ENCODE results near the gene DUS3L.
"Not testable (repeated sequence)": the region's sequence is repeated elsewhere in the genome, so short reads cannot be mapped to it uniquely, and the experiment has no call there.

Gene DUS3L

DNA sequence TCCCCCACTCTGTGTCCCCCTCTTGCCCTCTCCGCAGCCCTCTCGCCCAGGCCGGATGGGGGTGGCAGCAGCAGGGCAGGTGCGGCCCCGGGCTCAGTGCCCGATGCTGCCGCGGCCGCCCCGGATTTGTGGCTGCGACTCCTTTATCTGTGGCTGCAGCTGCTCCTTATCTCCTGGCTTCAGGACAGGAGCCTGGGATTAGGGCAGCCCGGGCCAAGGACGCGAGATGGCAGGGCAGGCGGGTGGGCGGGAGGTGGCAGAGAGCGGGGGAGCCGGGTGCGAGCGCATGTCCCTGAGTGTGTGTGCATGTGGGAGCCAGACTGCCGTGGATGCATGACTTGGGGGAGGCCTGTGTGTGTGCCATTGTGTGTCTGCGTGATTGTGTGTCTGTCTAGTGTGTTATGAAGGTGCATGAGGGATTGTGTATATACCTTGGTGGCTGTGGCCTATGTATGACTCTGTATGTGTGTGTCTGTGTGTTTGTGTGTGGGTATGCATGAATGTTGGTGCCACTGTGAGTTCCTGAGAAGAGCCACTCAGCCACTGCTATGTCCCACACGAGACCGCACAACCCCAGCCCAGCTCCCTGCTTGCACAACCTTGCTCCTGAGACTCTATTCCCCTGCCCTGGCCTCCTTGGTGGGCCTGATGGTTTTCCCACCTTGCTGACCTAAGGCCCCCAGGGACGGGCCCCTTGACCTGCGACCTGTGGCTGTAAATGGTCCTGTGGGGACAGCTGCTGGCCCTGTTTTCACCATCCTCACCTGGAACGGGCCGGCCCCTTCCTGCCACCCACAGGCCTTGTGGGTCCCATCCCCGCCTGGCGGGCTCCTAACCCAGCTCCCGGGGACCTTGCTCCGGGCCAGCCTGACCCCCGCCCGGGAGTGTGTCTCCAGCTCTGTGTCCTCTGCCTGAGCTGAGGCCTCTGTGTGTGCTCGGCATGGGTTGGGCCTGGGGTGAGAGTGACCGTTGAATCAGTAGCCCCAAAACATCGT is 8.6 kb upstream of the DUS3L start:
- DNase-seq, result peak; percentile 96

DNA sequence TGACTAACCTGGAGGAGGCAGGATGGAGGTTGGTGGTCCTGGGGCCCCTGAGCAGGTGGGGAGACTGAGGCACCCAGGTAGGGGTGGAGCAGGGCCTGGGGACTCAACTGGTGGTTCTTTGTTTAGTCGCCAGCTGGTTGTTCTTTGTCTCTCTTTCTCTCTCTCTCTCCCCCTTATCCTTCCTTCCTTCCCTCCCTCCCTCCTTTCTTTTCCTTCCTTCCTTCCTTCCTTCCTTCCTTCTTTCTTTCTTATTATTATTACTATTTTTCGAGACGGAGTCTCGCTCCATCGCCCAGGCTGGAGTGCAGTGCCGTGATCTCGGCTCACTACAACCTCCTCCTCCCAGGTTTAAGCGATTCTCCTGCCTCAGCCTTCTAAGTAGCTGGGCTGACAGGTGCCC is 7.3 kb upstream of the DUS3L start:
- DNase-seq, result no peak

DNA sequence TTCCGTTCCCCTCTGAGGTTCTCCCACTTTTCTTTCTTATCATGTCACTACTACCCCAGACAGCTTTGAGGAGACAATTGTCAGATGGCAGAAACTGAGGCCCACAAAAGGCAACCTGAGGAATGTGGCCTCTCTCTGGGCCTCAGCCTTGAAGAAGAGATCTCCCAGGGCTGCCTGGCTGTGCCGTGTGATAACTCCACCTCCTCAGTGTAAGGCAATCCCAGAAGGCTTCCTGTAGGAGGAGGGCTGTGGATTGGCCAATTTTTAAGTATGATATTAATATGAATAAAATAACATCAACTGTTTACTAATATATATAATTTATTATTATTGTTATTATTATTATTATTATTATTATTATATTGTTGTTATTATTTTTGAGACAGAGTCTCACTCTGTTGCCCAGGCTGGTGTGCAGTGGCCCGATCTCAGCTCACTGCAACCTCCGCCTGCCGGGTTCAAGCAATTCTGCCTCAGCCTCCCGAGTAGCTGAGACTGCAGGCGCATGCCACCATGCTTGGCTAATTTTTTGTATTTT is 4.5 kb upstream of the DUS3L start:
- DNase-seq, result no peak

DNA sequence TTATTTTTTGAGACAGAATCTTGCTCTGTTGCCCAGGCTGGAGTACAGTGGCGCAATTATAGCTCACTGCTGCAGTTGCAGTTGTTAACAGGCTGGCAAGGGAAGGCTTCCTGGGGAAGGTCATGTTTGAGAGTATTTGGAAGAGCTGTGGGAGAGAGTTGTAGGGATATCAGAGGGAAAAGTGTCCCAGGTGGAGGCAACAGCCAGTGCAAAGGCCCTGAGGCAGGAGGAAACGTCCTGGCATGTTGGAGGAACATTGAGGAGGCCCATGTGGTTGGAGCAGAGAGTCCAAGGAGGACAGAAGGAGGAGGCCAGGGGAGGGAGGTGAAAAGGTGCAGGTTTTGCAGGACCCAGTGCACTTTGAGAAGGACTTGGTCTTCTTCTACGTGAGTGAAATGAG is 2.2 kb upstream of the DUS3L start:
- DNase-seq, result no peak

DNA sequence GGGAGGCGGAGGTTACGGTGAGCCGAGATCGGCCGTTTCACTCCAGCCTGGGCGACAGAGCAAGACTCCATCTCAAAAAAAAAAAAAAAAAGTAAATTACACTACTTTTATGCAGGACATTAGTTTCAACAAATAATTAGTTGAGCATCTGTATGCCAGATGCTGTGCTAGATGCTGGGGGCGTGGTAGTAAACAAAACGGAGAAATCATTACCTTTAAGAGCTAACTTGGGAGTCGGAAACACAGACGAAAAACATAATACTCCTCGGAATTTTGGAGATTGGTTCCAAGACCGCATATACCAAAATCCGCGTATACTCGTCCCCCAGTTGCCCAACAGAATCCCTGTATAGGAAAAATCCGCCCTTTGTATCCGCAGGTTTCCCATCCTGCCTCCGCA is 1.3 kb upstream of the DUS3L start:
- DNase-seq, result no peak

DNA sequence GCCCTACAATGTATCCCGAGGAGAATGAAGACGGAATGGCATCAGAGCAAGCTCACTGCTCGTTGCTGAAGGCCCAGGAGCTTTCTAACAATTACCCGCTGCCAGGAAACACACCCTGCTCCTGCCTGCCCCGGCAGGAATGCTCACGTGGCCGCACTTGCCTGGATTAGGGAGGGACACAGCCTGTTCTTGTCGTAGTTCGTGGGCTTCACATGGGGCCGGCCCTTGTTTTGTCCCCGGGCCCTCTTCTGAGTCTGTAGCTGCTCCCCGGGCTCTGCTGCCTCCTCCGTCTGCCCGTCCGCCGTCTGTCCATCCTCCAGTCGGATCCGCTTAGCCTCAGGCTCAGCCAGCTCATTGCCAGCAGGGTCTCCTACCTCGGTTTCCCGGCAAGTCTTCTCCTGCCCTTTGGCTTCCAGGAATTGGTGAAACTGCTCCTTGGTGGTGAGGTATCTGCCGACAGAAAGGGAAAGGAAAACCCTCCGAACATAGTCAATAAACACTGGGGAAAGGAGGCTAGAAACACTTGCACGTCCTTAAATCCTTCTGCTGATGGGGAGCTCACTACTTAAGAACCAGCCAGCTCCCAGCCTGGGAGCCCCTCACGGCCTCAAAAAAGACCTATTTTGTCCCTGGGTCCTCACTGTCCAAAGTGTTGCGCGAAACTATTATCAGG is 941 bp downstream of the DUS3L start:
- DNase-seq, result no peak

DNA sequence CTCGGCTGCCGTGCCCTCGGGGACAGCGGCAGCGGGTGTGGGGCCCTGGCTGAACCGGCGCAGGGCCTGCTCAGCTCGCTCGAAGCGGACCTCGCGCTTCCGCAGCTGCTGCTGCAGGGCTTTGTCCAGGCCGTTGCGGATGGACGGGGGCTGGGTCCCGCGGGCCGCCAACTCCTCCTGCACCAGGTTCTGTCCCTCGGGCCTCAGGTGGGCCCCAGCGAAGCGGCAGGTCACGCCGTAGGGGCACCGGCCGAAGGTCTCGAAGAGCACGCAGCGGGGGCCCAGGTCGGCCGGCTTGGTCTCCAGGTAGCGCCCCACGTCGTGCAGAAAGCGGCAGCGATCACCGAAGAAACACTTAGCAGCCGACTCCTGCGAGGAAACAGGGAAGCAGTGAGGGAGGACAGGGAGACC is 1.6 kb downstream of the DUS3L start:
- DNase-seq, result no peak

DNA sequence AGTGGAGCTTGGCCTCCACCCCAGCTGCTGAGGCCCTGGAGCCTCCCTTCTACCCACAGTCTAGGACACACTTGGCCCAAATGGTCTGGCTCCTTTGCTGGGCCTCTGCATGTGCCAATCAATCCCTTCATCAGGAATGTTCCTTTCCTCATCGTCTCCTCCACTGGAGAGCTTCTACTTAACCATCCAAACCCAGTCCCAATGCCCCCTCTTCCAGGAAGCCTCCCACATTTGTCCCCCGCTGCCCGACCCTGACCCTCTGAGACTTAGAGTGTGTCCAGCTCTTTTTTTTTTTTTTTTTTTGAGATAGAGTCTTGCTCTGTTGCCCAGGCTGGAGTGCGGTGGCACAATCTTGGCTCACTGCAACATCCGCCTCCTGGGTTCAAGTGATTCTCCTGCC is 2.5 kb downstream of the DUS3L start:
- no peak for DNase-seq

DNA sequence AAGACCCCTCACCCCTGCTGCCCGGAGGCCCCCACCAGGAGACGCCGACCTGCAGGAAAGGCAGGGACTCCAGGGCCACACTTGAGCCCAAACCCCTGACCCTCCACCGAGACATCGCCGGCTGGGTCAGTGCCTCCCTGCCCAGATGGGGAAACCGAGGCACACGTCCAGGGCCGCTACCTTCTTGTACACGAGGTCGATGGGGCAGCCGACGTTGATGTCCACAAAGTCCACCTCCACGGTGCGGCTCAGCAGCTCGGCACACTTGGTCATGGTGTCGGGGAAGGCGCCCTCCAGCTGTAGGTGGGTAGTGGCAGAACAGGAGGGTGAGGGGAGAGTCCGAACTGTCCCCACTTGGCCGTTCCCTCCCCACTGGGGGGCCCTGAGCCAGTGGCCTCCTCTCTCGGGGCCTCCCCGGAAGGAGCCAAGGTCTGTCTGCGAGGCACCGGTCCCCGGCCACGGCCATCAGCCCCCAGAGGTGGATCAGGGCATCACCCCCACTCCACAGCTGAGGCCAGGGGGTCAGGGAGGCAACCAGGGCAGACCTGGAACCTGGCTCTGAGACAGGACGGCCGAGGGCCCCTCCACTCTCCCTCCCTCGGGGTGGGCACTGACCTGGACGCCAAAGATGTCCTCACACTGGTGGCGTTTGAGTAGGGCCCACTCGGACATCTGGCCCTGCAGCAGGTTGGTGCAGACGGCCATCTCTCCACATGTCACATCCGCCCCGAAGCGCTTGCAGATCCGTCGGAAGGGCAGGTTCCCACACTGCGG is 3.4 kb downstream of the DUS3L start:
- DNase-seq, result no peak

DNA sequence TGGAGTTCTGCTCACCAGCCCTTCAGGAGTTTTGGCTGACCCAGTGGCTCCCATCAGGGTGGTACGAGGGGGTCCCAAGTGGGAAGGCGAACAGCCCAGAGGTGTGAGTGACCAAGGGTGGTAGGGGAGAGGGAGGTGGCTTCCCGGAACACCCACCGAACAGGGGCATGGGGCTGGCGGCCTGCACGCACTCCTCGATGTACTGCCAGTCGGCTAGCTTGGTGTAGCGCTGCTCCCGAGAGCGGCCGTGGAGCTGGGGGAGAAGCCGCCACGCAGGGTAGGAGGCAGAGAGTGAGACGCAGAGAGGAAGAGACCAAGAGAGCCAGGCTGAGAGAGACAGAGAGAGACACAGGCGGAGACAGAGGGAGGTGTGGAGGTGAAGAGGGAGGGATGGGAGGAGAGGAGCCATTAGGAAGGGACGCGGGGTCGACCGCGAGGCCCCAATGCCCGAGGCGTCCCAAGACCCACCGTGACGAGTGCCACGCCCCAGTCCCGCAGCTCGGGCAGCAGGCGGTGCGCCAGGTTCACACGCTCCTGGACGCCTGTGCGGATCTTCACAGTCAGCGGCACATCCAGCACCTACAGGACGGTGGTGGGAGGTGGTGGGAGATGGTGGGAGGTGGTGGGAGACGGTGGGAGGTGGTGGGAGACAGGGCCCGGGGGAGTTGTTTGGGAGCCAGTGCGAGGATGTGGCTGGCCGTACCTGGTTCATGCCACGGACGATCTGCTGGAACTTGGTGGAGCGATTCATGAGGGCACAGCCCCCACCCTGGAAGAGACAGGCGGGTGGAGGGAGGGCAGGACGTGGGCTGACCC is 4.2 kb downstream of the DUS3L start:
- DNase-seq, result no peak

DNA sequence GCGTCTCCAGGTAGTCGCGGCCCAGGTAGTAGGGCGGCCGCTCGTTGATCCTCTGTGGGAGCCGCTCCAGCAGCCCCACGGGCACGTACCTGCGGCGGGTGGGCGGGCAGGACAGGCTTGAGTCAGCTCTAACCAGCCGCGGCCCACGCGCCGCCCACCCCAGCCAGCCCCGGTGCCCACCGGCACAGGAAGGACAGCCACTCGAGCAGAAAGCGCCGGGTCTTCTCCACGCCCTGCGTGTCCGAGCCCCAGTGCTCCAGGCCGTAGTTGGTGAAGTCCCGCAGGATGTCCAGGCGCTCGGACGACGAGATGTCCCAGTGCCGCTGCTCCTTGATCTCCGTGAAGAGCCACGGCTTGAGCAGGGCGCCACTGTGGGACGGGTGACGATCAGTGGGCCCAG is 5.5 kb downstream of the DUS3L start:
- no peak for DNase-seq

DNA sequence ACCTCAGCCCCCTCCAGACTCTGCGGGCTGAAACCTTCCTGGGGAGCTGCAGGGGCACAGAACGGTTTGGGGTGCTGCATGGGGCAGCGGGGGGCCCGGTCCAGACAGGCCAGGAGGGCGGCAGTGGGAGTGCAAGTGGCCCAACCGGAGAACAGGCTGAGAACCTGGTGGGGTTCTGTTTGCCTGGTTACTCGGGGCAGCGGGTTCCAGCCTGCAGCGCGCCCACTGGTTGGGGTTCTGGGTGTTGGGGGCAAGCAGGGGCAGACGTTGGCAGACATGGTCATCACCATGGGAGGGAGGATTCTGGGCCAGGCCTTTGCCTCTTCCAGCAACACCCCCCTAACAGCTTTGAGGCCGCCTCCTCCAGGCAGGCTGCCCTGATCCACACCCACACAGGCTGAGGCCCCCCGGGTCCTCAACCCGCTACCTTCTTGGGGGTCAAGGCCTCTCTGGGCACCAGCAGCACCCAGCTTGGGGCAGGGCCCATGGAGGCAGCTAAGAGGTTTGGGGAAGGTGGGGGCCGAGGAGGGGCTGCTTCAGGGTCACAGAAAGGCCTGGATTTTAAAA is 6.3 kb downstream of the DUS3L start, which contains the start of gene PRR22:
PRR22 (minus strand) TSS at position 166 of the 567 bp plus-strand sequence; CDS start at position 80, 86 bp downstream.
- DNase-seq, result no peak

DNA sequence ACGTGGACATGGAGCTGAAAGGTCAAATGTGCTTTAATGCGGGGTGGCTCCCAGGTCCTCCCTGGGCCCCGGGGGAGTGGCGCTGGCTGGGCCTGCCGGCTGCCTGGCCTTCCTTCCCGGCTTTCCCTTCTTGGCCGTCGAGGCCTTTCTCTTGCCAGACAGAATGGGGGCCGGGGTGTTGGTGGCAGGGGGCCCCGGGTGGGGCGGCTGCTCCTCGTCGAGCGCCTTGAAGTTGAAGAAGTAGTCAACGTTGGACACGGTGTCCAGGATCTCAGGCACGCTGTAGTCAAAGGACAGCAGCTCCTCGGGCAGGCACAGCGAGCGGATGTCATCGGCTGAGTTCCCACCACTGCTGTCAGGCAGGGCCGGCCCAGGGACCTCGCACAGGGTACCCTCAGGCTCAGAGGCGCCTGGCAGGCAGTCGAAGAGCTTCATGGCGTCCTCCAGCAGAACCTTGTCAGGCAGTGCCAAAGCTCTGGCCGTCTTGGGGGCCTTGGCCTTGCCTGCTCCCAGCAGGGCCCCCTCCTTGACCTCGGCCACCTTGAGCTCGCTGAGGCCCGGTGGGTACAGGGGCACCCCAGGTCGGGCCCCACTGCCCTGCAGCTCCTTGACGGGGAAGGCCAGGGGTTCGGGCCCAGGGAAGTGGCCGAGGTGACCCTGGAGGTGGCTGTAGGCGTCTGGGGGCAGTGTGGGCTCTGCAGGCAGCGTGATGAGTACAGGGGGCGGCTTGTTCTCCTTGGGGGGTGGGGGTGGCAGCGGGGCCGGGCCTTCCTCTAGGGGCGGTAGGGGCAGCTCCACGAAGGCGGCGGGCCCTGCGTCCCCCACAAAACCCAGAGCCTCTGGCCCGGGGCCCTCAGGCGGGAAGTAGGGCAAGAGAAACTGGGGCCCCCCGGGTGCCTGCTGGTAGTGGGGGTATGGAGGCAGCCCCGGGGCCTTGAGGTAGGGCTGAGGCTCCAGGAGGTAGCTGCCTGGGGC is 7.7 kb downstream of the DUS3L start:
- no peak for DNase-seq

DNA sequence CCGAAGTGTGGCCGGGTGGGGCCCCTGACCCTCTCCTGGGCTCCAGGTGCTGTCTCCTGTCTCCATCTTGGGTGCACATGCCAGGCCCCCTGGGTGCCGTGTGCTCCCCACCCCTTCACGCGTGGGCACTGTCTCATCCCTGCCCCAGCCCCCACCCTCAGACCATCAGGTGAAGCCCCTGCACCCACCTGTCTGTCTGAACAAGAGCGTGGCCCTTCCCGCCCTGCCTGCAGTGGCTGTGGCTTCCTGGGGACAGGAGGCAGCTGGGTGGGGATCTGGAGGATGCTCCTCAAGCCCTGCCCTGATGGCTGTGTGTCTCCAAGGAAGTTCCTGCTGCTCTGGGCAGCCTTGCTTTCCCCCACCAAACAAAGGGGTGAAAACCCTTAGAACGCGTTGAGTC is 8.6 kb downstream of the DUS3L start:
- no peak for DNase-seq

DNA sequence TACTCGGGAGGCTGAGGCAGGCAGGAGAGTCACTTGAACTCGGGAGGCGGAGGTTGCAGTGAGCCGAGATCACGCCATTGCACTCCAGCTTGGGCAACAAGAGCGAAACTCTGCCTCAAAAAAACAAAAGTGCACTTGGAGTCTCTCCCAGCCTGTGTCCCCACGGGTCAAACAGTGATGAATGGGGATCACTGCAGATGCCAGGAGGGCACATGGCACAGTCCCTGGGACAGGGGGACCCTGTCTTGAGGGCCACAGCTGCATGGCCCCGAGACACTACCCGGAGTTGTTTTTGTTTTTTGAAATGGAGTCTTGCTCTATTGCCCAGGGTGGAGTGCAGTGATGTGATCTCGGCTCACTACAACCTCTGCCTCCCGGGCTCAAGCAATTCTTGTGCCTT is 10.0 kb downstream of the DUS3L start:
- DNase-seq, result not testable (repeated sequence)

DNA sequence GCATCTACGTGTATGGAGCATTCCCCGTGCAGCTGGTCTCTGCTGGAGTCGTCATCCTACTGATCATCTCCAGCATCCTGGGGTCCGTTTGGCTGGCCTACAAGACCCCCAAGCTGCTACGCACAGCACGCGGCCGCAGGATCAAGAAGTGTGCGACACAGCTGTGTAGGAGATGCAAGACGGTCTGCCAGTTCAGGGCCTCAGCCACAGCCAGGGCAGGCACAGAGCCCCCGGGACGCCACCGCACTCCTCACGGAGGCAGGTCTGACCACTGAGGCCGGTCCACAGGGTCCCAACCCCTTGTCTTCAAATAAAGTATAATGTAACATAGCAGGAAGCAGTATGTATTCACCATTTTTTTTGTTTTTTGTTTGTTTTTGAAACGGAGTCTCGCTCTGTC is 12.6 kb downstream of the DUS3L start:
- no peak for DNase-seq

DNA sequence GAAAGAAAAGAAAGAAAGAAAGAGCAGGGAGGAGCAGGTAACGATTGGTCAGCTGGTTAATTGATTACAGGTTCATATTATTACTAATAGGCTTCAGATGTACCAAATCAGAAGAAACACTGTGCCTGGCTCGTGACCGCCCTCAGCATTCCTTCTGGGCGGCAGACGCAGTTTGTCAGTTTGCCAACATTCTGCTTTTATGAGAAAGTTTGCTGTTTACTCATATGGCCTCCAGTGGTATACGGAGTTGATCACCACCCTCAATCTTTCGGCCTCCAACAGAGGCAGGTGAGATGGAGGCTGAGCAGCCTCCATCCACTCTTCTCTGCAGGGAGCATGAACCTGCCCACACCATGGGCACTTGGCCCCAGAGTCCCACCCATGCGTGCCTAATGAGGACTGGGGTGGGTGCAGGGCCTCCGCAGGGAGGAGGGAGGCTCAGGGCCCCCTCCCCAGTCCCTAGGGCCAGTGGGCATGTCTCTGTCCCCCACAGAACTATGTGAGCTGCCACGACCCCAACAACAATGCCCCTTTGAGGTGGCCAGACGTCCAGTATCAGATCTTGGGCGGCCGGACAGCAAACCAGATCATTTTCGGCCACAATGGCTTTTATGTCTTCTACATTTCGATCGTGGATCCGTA is 15.2 kb downstream of the DUS3L start:
- no peak for DNase-seq

DNA sequence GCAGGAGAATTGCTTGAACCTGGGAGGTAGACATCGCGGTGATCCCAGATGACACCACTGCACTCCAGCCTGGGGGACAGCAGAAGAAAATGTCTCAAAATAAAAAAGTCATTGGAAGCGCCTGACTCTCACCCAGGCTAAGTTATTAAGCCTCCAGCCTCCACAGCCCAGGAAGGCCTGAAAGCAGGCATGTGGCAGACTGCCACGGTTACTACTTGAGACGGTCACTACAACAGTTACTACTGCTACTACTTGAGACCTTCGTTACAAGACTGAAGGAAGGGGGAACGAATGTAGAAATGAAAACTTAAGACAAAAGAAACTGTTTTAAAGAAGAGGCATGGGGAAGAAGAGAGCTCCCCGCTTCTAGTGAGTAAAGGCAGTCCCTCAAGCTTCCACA is 16.0 kb downstream of the DUS3L start:
- DNase-seq, result no peak

DNA sequence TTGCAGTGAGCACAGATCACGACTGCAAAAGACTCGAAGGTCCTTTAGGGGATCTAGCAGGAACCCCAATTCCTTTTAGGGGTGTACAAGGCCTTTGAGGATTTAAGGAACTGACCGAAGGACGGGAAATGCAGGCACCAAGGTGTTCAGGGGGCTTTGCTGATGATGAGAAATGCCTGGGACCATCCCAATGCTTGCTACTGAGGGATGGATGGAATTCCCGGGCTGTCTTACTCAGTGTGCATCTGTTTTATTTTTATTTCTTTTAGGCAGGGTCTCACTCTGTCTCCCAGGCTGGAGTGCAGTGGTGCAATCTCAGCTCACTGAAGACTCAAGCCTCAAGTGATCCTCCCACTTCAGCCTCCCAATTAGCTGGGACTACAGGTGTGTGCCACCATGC is 17.7 kb downstream of the DUS3L start:
- no peak for DNase-seq

DNA sequence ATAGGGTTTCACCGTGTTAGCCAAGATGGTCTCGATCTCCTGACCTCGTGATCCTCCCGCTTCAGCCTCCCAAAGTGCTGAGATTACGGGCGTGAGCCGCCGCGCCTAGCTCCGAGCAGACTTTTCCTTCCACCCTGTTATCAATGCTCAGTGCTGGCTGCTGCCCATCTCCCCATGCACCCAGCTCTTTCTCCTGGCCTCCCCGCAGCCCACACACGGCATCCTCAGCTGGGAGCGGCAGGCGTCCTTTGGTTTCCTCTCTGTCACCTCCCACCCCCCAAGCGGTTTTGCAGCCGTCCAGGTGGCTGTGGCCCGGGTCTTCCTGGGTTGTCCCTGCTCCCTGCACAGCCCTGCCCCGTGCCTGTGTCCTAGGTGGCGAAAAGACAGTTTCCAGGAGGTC is 18.5 kb downstream of the DUS3L start:
- DNase-seq, result no peak
